ENCODE measurements around the gene SLAMF6.
"Not testable (repeated sequence)": the region's sequence is repeated elsewhere in the genome, so short reads cannot be mapped to it uniquely, and the experiment has no call there.

The SLAMF6 gene

GRCh38 chr1:160500321-160500990 lies 22.6 kb downstream of the SLAMF6 start:
- no peak for DNase-seq

DNA sequence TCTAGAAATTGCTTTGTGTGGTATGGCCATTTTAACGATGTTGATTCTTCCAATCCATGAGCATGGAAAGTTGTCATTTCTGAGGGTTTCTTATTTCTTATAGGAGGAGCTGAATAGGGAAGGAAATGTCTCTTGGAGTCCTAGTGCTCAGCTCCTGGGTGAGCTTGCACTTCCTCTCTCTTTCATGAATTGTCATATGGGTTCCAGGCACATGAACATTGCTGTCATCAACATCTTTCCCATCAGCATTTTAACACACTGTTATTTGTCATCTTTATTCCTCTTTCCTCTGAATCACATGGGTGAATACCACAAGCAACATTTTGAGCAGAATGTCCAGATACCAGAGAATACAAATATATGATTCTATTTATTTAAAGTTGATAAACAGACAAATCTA lies 23.4 kb downstream of the SLAMF6 start:
- no peak for DNase-seq

DNA sequence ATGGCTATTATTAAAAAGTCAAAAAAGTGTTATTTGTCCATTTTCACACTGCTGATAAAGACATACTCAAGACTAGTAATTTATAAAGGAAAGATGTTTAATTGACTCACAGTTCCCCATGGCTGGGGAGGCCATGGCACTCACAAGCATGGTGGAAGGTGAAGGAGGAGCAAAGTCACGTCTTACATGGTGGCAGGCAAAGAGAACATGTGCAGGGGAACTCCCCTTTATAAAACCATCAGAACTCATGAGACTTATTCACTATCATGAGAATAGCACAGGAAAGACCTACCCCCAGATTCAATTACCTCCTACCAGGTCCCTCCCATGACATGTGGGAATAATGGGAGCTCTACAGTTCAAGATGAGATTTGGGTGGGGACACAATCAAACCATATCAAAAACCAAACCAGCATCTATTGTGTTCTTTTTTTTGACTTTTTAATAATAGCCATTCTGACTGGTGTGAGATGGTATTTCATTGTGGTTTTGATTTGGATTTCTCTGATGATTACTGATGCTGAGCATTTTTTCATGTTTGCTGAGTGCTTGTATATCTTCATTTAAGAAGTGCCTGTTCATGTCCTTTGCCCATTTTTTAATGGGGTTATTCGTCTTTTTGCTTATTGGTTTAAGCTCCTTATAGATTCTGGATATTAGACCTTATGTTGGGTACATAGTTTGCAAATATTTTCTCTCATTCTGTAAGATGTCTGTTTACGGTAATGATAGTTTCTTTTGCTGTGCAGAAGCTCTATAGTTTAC lies 24.6 kb downstream of the SLAMF6 start:
- not testable (repeated sequence) for DNase-seq

DNA sequence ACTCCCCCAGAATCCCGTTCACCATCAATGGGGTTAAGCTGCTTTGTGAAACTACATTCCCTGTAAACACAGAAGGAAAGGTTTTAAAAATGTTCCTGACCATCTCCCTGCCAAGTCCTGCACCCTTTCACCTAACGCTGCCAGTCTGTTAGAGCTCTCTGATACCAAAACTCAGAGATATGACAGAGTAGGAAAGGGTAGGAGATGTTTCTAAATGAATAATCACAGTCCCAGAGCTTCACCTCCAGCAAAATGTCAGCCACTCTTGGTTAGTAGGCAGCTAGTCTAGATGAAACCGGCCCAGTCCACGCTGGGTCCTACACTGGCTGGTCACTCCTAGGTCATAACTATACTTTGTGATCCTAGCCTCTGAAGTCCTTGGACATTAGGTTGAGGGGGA lies 26.7 kb downstream of the SLAMF6 start:
- DNase-seq = no peak

- DNase-seq = no peak
These were observed 28.4 kb downstream of the SLAMF6 start for GRCh38 chr1:160494620-160495019.

DNA sequence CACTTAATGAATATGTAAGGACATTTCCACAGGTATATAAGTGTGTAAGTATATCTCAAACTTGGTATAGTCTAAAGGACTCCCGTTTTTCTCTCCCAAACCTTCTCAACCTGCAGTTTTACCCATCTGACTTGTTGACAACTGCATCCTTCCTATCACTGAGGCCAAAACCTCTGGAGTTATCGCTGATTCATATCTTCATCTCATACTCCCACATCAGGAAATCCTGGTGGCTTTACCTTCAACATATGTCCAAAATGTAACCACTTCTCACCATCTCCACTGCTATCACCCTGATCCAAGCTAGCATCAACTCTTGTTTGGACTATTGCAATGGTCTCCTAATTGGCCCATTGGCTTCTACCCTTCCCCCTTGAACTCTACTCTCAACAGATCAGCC lies 30.4 kb downstream of the SLAMF6 start:
- no peak for DNase-seq

GRCh38 chr1:160491981-160492380 lies 31.1 kb downstream of the SLAMF6 start:
- no peak for DNase-seq

DNA sequence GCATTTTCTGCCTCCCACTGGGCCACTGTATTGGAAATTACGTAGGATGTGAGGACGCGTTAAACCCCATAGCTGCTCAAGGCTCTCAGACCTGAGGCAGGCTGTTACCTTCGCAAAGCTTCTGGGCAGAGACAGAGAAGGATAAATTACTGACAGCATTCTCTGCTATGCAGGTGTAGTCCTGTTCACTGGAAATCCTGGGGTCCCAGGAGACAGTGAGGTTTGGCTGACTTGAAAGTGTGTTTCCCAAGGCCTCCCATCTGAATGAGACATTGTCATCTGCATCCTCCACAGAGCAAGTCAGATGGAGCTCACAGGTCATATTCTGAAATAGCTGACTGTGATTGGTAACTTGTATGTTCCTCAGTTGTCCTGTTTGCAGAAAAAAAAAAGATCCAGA lies 32.0 kb downstream of the SLAMF6 start:
- DNase-seq = no peak

- no peak for DNase-seq
These were observed 33.4 kb downstream of the SLAMF6 start for GRCh38 chr1:160489513-160490261.

DNA sequence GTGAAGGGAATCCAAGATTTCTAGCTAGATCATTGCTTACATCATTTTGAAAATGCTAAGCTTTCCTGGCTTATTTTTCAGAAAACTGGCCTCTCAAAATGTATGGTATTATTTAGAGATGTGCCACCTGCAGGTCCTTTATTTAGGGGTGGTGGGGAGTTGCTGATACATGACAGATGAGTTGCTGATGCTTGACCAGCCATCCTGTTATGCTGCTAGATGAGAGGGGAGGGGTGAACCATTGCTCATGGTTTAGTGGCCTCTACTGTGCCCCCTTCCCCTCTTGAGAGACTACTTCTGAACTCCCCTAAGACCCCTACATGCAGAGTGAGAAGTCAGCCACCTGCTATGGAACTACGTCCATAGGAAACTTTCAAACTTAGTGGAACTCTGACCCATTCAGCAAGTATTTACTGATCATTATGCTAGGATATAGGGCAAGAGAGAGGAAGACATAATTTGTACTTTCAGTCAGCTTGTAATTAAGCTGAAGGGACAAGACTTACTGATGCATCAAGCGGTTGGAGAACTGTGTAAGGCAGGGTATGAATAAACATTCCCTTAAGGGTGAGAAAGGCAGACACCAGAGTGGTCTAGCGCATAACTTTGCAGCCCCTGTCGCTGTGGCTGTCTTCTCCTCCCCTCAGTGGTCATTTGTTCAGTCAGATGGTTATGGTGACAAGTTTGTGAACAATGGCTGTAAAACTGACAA lies 34.6 kb downstream of the SLAMF6 start:
- DNase-seq = no peak

GRCh38 chr1:160486453-160486852 lies 36.6 kb downstream of the SLAMF6 start:
- DNase-seq = no peak

- no peak for DNase-seq
These were observed 39.4 kb downstream of the SLAMF6 start for GRCh38 chr1:160483505-160484185.

GRCh38 chr1:160481979-160482596 lies 41.0 kb downstream of the SLAMF6 start:
- no peak for DNase-seq

GRCh38 chr1:160480781-160481180 lies 42.3 kb downstream of the SLAMF6 start:
- not testable (repeated sequence) for DNase-seq

DNA sequence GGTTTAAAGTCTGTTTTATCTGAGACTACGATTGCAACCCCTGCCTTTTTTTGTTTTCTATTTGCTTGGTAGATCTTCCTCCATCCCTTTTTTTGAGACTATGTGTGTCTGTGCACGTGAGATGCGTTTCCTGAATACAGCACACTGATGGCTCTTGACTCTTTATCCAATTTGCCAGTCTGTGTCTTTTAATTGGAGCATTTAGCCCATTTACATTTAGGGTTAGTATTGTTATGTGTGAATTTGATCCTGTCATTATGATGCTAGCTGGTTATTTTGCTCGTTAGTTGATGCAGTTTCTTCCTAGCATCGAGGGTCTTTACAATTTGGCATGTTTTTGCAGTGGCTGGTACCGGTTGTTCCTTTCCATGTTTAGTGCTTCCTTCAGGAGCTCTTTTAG lies 44.0 kb downstream of the SLAMF6 start:
- not testable (repeated sequence) for DNase-seq

- DNase-seq = no peak
These were observed 48.4 kb downstream of the SLAMF6 start for GRCh38 chr1:160474392-160475242.

- no peak for DNase-seq
These were observed 50.9 kb downstream of the SLAMF6 start for GRCh38 chr1:160472112-160472511.

- DNase-seq = no peak
These were observed 51.8 kb downstream of the SLAMF6 start for GRCh38 chr1:160471253-160471652.

DNA sequence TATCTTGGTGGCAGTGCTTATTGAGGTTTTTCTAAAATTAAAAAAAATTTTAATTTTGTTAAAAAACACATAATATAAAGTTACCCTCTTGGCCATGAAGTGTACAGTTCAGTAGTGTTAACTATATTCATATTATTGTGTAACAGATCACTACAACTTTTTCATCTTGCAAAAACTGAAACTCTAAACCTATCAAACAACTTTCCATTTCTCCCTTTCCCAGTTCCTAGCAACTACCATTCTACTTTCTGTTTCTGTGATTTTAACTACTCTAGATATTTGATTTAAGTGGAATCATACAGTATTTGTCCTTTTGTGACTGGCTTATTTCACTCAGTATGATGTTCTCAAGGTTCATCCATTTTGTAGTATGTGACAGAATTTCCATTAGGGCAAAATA lies 55.5 kb downstream of the SLAMF6 start:
- DNase-seq = no peak

DNA sequence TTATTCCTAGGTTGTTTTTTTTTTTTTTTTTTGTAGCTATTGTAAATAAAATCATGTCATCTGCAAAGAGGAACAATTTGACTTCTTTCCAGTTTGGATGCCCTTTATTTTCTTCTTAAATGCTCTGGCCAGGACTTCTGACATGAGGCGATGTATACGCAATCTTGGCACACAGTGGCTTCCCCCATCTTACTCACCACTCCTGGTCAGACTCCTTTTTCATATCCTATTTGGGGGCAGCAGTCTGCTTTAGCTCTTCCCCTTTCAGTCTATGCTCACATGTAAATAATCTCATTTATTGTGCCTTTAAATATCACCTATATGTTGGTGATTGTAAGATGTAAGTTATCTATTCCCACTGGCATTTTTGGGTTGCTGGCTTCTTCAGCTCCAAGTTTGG lies 56.1 kb downstream of the SLAMF6 start:
- no peak for DNase-seq

DNA sequence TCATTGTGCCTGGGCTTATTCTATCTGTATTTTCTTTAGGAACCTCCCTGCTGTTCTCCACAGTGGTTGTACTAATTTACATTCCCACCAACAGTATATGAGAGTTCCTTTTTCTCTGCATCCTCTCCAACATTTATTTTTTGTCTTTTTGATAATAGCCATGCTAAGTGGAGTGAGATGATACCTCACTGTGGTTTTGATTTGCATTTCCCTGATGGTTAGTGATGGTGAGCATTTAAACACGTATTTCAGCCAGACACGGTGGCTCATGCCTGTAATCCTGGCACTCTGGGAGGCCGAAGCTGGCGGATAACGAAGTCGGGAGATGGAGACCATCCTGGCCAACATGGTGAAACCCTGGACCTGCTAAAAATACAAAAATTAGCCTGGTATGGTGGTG lies 57.9 kb downstream of the SLAMF6 start:
- no peak for DNase-seq

Measured in NCI-H2029 treated with DMSO at 0.1 percent for 48 hours (cell line).